Activated CD4-positive, alpha-beta memory T cell treated with anti-CD3 and anti-CD28 coated beads for 36 hours (primary cell): Measurements from ENCODE around the gene CENPB. TPM values are rescaled to one million over a fixed set of nuclear protein-coding genes. Genes with fewer than 3 reads are reported as not detected.

Experiments
- CTCF ChIA-PET: fragments of 350-600 bp; sonication (Branson Sonifier 250); formaldehyde crosslinking; loops from one replicate; lab custom pipeline; 2021; ENCODE audit warnings: antibody characterized with exemption, inconsistent platforms; lab: Charles Lee
- POLR2A ChIA-PET: fragments of 350-600 bp; sonication (Branson Sonifier 250); formaldehyde crosslinking; loops from one replicate; lab custom pipeline; 2021; ENCODE audit warnings: antibody characterized with exemption; lab: Charles Lee
- DNase-seq: peaks from one replicate; pipeline ENCODE4 v3.0.0-alpha.2; 2020
- H3K27ac Mint-ChIP-seq: one replicate; pipeline ENCODE4 v1.8.0; 2021; ENCODE audit warnings: mixed read lengths
- H3K27me3 Mint-ChIP-seq: one replicate; pipeline ENCODE4 v1.8.0; 2021; ENCODE audit warnings: mixed read lengths
- H3K36me3 Mint-ChIP-seq: one replicate; pipeline ENCODE4 v1.8.0; 2021; ENCODE audit warnings: mixed read lengths
- H3K4me1 Mint-ChIP-seq: one replicate; pipeline ENCODE4 v1.8.0; 2021; ENCODE audit warnings: low read depth, mixed read lengths
- H3K4me3 Mint-ChIP-seq: one replicate; pipeline ENCODE4 v1.8.0; 2021; ENCODE audit warnings: mild to moderate bottlenecking, mixed read lengths
- H3K9me3 Mint-ChIP-seq: one replicate; pipeline ENCODE4 v1.8.0; 2021; ENCODE audit warnings: mixed read lengths
- intact Hi-C: fragments of 100-400 bp; cut with micrococcal nuclease; formaldehyde crosslinking; loops from one replicate; pipeline ENCODE4 v1.15.1; 2023
- total RNA-seq, 2 experiments: library from RNA; stranded (reverse); gene quantifications; one replicate each; pipeline ENCODE4 v1.2.3, GENCODE V29; 2021

Gene CENPB
- total RNA-seq, 2 experiments from 2014 or later = 50.1 to 51.9 TPM

DNA sequence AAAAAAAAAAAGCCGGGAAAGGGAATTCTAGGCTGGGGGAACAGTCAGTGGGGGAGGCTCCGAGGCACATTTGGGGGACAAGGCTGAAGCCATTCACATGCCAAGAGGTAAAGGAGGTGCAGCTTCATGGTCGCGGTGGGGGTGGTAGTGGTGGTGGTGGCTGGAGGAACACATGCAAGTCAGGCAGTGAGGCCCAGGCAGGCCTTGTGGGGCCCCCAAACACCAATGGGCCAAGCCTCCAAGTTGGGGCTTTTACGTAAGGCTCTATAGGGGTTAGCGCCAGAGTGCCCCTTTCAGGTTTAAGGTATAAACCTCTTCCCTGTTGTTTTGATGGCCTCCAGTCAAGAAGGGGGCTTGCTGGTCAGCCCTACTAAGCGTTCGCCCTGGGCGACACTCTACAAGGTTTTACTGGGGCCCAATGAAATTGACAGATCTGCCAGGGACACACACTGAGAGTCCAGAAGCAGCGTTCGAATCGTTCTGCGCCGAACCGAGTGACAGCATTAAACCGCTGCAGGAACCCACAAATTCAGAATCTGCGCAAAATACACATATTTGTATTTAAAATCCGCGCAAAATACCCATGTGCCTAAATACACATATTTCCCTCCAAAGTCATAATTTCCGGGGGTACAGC is 33.0 kb upstream of the CENPB start:
- Mint-ChIP-seq H3K27me3 (no peaks in the 10 kb centered on the region), H3K36me3 (peaks cover 3% of the 10 kb centered on the region), H3K4me3 (peak overlapping the region; percentile 77), H3K4me1 (peaks cover 43% of the 10 kb centered on the region), H3K9me3 (no peaks in the 10 kb centered on the region), H3K27ac (peak overlapping the region; percentile 93)
- no peak for DNase-seq
- POLR2A ChIA-PET = interaction anchor here (1.0 to 2.2 kb wide), 6 partner anchors 7 to 33 kb away, joined by 4 to 27 read pairs (median 8); partner anchors contain the start of gene CENPB
- CTCF ChIA-PET = interaction anchor here (0.6 to 12.9 kb wide), 16 partner anchors 15 to 266 kb away, joined by 3 to 180 read pairs (median 7); partner anchors contain the start of genes ADISSP, CDC25B, CENPB and MAVS
- intact Hi-C loops = loop anchor here (1.0 to 2.0 kb wide), 4 partner anchors 23 to 88 kb away; partner anchors contain the start of genes CDC25B and MAVS

DNA sequence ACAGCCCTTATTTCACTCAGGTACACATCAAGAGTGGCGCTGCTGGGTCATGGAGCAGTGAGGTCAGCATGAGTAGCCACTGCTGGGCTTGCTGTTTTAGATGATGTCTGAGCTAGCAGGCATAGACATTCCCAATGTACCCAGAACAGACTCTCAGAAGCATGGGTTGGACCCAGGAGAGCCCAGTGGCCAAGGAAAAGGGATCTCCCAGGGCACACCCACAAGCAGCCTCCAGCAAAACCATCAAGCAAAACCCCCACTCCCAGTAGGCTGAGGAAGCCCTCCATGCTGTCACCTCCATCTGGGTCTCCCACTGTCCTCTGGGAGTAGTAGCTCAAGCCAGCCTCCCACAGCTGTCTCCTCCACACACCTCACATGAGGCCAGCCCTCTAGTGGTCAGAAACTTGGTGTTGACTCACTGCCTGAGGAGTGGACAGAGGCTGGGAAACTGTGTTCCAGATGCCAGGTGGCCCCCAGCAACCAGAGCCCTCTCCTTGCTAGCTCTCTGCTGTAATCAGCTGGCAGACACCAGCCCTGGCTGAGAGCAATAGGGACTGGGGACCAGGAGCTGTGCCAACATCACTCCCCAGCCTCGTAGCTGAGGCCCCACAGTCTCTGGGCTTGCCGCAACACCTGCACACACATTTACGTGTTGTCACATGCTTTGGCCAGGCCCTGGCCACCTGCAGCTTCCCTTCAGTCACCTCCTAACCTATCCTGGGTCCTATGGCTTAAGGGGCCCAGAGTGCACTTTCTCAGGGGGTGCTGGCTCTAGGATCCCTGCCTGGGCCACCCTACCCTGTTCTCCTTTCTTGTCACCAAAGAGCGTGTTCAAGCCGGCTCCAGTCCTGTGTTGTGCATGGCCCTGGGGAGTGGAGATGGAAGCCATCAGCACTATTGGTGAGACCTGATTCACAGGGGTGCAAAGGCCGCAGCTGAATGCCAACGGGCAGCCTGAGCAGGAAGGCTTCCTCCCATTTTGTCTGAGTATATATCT is 31.9 kb upstream of the CENPB start:
- H3K36me3 Mint-ChIP-seq = peaks cover 3% of the 10 kb centered on the region
- peaks cover 48% of the 10 kb centered on the region for H3K4me1 Mint-ChIP-seq
- no peak for DNase-seq
- CTCF ChIA-PET = interaction anchor here (0.6 to 12.9 kb wide), 9 partner anchors 14 to 267 kb away, joined by 3 to 180 read pairs (median 4); partner anchors contain the start of genes CDC25B and CENPB
- no peak overlapping the region for H3K27ac Mint-ChIP-seq
- H3K27me3 Mint-ChIP-seq = no peaks in the 10 kb centered on the region
- POLR2A ChIA-PET = interaction anchor here (1.9 to 2.2 kb wide), 2 partner anchors 7 to 17 kb away, joined by 5 to 8 read pairs; no protein-coding TSS in a partner anchor
- no peaks in the 10 kb centered on the region for H3K9me3 Mint-ChIP-seq
- intact Hi-C loops = no loop called here
- H3K4me3 Mint-ChIP-seq = no peak overlapping the region

DNA sequence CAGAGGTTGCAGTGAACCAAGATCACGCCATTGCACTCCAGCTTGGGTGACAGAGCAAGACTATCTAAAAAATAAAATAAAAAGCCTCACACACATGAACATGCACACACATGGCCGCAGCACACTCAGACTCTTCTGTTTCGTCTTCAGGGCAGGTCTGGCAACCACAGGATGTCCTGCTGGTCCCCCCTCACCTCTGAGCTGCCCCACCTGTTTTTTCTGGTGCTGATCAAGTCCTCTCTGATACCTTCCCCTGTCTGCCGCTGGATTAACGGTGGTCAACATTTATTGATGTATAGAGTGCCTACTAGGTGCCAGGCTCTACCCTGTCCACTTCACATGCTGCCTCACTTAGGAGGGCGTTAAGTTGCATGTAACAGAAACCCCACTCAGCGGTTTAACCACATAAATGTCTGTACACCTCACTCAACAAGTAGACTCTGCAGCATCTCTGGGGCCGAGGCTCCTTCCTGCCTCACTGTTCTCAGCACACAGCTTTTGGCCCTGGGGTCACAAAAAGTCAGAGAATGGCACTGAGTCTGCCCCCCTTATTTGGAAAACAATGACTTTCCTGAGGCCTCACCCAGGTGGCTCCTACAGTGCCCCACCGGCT is 29.3 kb upstream of the CENPB start:
- H3K36me3 Mint-ChIP-seq = no peaks in the 10 kb centered on the region
- ChIA-PET POLR2A (interaction anchor here (0.9 to 1.4 kb wide), 3 partner anchors 10 to 47 kb away, joined by 3 read pairs; partner anchors contain the start of gene CDC25B), CTCF (interaction anchor here (2.3 to 12.9 kb wide), 2 partner anchors 28 to 64 kb away, joined by 6 to 180 read pairs; partner anchors contain the start of gene CENPB)
- H3K27me3 Mint-ChIP-seq = no peaks in the 10 kb centered on the region
- intact Hi-C loops = no loop called here
- H3K4me3 Mint-ChIP-seq = peak overlapping the region; percentile 39
- peak overlapping the region; percentile 80 for H3K27ac Mint-ChIP-seq
- peak; percentile 50 for DNase-seq
- no peaks in the 10 kb centered on the region for H3K9me3 Mint-ChIP-seq
- peaks cover 63% of the 10 kb centered on the region for H3K4me1 Mint-ChIP-seq

DNA sequence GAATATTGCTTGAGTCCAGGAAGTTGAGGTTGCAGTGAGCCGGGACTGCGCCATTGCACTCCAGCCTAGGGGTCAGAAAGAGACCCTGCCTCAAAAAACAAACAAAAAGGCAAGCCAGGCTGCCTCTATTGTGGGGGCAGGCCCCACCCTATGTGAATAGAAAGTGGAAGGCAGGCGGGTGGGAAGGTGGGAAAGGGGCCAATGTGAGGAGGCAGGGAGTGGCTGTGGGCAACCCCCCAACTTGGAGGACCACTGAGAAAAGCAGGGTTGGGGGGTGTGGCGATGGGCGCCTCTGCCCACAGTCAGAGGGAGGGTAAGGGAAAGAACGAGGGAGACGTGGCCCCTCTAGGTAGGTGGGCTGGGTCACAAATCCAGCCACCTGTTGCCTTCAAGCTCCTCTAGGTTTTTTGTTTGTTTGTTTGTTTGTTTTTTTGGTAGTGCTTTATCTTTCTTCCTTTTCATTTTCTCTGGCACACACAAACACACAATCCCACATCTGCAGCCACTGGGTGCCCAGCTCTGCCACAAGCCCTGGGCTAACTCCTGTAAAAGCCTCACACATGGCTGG is 28.5 kb upstream of the CENPB start:
- peaks cover 67% of the 10 kb centered on the region for H3K4me1 Mint-ChIP-seq
- intact Hi-C loops = no loop called here

DNA sequence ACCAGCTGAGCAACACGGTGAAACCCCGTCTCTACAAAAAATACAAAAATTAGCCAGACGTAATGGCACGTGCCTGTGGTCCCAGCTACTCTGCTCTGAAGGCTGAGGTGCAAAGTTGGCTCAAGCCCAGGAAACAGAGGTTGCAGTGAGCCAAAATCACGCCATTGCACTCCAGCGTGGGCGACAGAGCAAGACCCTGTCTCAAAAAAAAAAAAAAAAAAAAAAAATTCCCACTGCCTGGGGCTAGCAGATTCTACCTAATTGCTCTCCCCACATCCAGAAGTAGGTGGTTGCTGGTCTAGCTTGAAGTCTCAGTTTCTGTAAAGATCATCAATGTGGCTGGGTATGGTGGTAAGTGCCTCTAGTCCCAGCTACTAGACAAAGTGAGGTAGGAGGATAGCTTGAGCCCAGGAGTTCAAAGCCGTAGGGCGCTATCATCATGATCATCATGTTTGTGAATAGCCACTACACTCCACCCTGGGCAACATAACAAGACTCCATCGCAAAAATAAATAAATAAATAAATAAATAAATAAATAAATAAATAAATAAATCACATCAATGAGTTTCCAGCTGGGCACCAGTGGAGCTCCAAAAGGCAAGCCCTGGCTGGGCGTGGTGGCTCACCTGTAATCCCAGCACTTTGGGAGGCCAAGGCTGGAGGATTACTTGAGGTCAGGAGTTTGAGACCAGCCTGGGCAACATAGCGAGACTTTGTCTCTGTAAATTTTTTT is 27.5 kb upstream of the CENPB start:
- CTCF ChIA-PET = interaction anchor here (0.6 to 12.9 kb wide), 5 partner anchors 18 to 70 kb away, joined by 3 to 180 read pairs (median 4); partner anchors contain the start of genes ADISSP, CDC25B and CENPB
- H3K4me3 Mint-ChIP-seq = no peak overlapping the region
- peak; percentile 71 for DNase-seq

More for the DNA sequence above, 28.5 kb upstream of the CENPB start:
- H3K27me3 Mint-ChIP-seq = no peaks in the 10 kb centered on the region
- peak overlapping the region; percentile 58 for H3K27ac Mint-ChIP-seq
- CTCF ChIA-PET = interaction anchor here (1.3 to 12.9 kb wide), 3 partner anchors 27 to 63 kb away, joined by 3 to 180 read pairs (median 6); partner anchors contain the start of genes ADISSP and CENPB
- H3K4me3 Mint-ChIP-seq = no peak overlapping the region
- DNase-seq = no peak
- H3K36me3 Mint-ChIP-seq = no peaks in the 10 kb centered on the region
- POLR2A ChIA-PET = interaction anchor here (1.4 kb wide), 1 partner anchor 46 kb away, joined by 3 read pairs; no protein-coding TSS in a partner anchor
- no peaks in the 10 kb centered on the region for H3K9me3 Mint-ChIP-seq

DNA sequence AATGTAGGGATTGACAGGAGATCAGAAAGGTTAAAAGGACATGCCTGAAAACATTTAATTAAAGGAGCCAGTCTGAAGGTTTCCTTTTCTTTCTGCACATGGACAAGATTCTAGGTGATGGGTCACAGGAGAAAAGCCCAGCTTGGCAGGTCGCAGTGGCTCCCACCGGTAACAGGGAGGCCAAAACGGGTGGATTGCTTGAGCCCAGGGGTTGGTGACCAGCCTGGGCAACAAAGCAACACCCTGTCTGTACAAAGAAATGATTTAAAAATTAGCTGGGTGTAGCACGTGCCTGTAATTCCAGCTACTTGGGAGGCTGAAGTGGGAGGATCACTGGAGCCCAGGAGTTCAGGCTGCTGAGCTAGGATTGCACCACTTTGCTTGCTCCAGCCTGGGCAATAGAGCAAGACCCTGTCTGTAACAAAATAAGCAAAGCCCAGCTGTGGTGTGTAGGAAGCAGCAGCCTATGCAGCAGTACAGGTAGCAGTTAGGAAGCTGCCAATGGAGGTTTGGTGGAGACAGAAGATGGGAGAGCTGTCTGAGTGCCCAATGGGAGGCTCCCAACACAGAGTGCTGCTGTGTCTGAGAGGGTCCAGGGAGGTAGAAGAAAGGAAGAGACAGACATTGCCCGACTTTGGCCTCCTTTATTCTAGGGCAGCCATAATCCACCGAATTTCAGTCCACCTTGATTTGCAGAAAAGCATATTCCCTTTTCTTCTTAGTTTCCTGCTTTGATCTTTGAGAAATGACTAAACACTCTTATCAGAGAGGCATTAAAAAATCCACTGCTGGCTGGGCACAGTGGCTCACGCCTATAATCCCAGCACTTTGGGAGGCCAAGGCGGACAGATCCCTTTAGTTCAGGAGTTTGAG is 26.7 kb upstream of the CENPB start:
- no peak for DNase-seq
- H3K4me1 Mint-ChIP-seq = peaks cover 60% of the 10 kb centered on the region
- POLR2A ChIA-PET = interaction anchor here (1.1 to 2.1 kb wide), 3 partner anchors 12 to 45 kb away, joined by 4 to 7 read pairs (median 5); partner anchors contain the start of genes ADISSP and CENPB
- H3K36me3 Mint-ChIP-seq = no peaks in the 10 kb centered on the region
- no peaks in the 10 kb centered on the region for H3K9me3 Mint-ChIP-seq
- no peaks in the 10 kb centered on the region for H3K27me3 Mint-ChIP-seq
- H3K4me3 Mint-ChIP-seq = no peak overlapping the region
- intact Hi-C loops = no loop called here
- CTCF ChIA-PET = interaction anchor here (1.0 to 12.9 kb wide), 4 partner anchors 17 to 46 kb away, joined by 3 to 180 read pairs (median 4); partner anchors contain the start of genes ADISSP, CDC25B and CENPB
- peak overlapping the region; percentile 99 for H3K27ac Mint-ChIP-seq

More for the DNA sequence above, 27.5 kb upstream of the CENPB start:
- Mint-ChIP-seq H3K36me3 (no peaks in the 10 kb centered on the region), H3K27ac (peak overlapping the region; percentile 81), H3K9me3 (no peaks in the 10 kb centered on the region), H3K27me3 (no peaks in the 10 kb centered on the region), H3K4me1 (peaks cover 60% of the 10 kb centered on the region)
- intact Hi-C loops = no loop called here
- POLR2A ChIA-PET = interaction anchor here (0.6 to 2.1 kb wide), 5 partner anchors 13 to 657 kb away, joined by 3 to 7 read pairs (median 4); partner anchors contain the start of genes ADISSP and CENPB

DNA sequence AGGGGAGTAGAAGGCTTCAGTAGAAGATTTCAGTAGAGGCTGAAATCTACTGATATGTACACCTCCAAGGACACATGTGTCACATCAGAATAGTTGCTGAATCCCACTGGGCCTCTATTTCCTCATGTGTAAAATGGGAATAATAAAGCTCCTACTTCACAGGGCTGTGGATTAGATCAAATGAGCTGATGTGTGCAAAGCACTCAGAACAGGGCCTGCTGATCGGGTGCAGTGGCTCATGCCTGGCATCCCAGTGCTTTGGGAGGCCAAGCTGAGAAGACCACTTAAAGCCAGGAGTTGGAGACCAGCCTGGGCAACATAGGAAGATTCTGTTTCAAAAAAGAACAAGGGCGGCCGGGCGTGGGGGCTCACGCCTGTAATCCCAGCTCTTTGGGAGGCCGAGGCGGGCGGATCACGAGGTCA is 25.7 kb upstream of the CENPB start:
- no peaks in the 10 kb centered on the region for H3K9me3 Mint-ChIP-seq
- peaks cover 63% of the 10 kb centered on the region for H3K4me1 Mint-ChIP-seq
- POLR2A ChIA-PET = interaction anchor here (0.6 to 2.1 kb wide), 6 partner anchors 8 to 612 kb away, joined by 3 to 8 read pairs (median 6); partner anchors contain the start of genes ADISSP, AP5S1, CDC25B and CENPB
- CTCF ChIA-PET = interaction anchor here (1.0 to 12.9 kb wide), 3 partner anchors 8 to 43 kb away, joined by 4 to 180 read pairs (median 20); partner anchors contain the start of genes AP5S1 and CENPB
- DNase-seq = no peak
- no peaks in the 10 kb centered on the region for H3K36me3 Mint-ChIP-seq
- intact Hi-C loops = no loop called here
- peak overlapping the region; percentile 99 for H3K27ac Mint-ChIP-seq
- H3K4me3 Mint-ChIP-seq = peak overlapping the region; percentile 82
- no peaks in the 10 kb centered on the region for H3K27me3 Mint-ChIP-seq

DNA sequence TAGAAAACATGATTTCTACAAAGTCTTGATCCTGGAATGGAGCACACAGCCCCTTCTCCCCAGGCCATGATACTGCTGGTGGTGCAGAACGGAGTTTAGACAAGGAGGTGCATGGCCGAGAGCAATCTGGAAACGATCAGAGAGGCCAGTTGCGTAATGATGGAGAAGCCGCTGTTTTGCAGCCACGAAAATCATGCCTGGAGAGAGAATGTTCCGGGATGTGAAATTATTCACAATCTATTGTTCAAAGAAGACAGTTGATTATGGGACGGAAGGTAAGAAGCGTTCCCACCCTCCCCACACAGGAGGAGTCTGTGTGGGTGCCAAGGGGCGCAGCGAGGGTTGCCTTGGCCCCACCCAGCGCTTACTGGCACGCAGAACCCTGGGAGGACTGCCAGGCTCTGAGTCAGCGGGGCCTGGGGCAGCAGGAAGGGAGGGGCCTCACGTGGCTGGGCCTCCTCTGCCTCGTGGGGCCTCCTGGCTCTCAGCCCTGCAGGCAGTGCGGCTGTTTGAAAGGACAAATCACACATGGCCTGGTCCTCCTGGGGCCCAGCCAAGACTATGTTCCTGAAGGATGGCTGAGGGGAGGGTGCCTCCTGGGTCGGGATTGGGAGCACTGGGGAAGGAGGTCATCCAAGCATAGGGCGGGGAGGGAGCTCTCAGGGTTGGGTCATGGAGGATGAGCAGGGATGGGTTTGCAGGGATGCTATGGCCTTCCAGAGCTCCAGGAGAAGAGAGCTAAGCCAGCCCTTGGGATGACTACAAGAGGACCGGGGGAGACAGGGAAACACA is 25.1 kb upstream of the CENPB start:
- Mint-ChIP-seq H3K27ac (peak overlapping the region; percentile 99), H3K4me1 (peaks cover 66% of the 10 kb centered on the region), H3K27me3 (no peaks in the 10 kb centered on the region), H3K4me3 (peak overlapping the region; percentile 82), H3K36me3 (peaks cover 2% of the 10 kb centered on the region), H3K9me3 (no peaks in the 10 kb centered on the region)
- intact Hi-C loops = loop anchor here (1.0 to 2.0 kb wide), 2 partner anchors 15 to 45 kb away; partner anchors contain the start of genes ADISSP and CDC25B
- ChIA-PET CTCF (interaction anchor here (1.0 to 12.9 kb wide), 5 partner anchors 9 to 44 kb away, joined by 3 to 180 read pairs (median 8); partner anchors contain the start of genes AP5S1, CDC25B and CENPB), POLR2A (interaction anchor here (0.6 to 2.1 kb wide), 7 partner anchors 8 to 44 kb away, joined by 3 to 8 read pairs (median 5); partner anchors contain the start of genes ADISSP, AP5S1, CDC25B and CENPB)
- peak; percentile 97 for DNase-seq
